MM.1S (cell line): ENCODE results near the gene TMEM272.

Experiments used
- DNase-seq: peaks from one replicate; pipeline ENCODE4 v3.0.0-alpha.2; 2015
- H2AFZ ChIP-seq: fragments of 300-600 bp; sonication (generic); 2 replicates; pipeline ENCODE4 v1.6.0; 2016; ENCODE audit warnings: antibody characterized with exemption, low read length
- H3F3A ChIP-seq: fragments of 300-600 bp; sonication (generic); 2 replicates; pipeline ENCODE4 v1.6.1; 2016; ENCODE audit warnings: mild to moderate bottlenecking, antibody characterized with exemption, low read length, moderate library complexity, mixed read lengths; ENCODE audit not compliant: insufficient read depth
- H3K27ac ChIP-seq: fragments of 300-600 bp; sonication (generic); 2 replicates; pipeline ENCODE4 v1.5.1; 2016; ENCODE audit warnings: mild to moderate bottlenecking, low read length
- H3K27me3 ChIP-seq: fragments of 300-600 bp; sonication (generic); replicated peaks from 2 replicates; pipeline ENCODE4 v1.6.0; 2016; ENCODE audit warnings: low read length; ENCODE audit not compliant: insufficient read depth
- H3K36me3 ChIP-seq: fragments of 300-600 bp; sonication (generic); replicated peaks from 2 replicates; pipeline ENCODE4 v1.6.1; 2016; ENCODE audit warnings: mild to moderate bottlenecking, low read length, mixed read lengths; ENCODE audit not compliant: insufficient read depth
- H3K4me1 ChIP-seq: fragments of 300-600 bp; sonication (generic); 2 replicates; pipeline ENCODE4 v1.6.1; 2016; ENCODE audit warnings: low read length, mixed read lengths
- H3K4me2 ChIP-seq: fragments of 300-600 bp; sonication (generic); 2 replicates; pipeline ENCODE4 v1.6.0; 2016; ENCODE audit warnings: low read depth, low read length
- H3K4me3 ChIP-seq: fragments of 300-600 bp; sonication (generic); 2 replicates; pipeline ENCODE4 v1.5.1; 2016; ENCODE audit warnings: low read length, mixed read lengths
- H3K79me2 ChIP-seq: fragments of 300-600 bp; sonication (generic); 2 replicates; pipeline ENCODE4 v1.6.1; 2016; ENCODE audit warnings: mixed run types, low read length, mixed read lengths
- H3K9ac ChIP-seq: fragments of 300-600 bp; sonication (generic); 2 replicates; pipeline ENCODE4 v1.6.1; 2016; ENCODE audit warnings: low read length, mixed read lengths
- H3K9me2 ChIP-seq: fragments of 300-600 bp; sonication (generic); replicated peaks from 2 replicates; pipeline ENCODE4 v1.6.1; 2016; ENCODE audit warnings: mild to moderate bottlenecking, low read length, mixed read lengths; ENCODE audit not compliant: insufficient read depth
- H3K9me3 ChIP-seq: fragments of 300-600 bp; sonication (generic); replicated peaks from 2 replicates; pipeline ENCODE4 v1.6.1; 2016; ENCODE audit warnings: mild to moderate bottlenecking, low read length, mixed read lengths; ENCODE audit not compliant: insufficient read depth
- H4K20me1 ChIP-seq: fragments of 300-600 bp; sonication (generic); 2 replicates; pipeline ENCODE4 v1.6.1; 2016; ENCODE audit warnings: mild to moderate bottlenecking, low read length, moderate library complexity, mixed read lengths; ENCODE audit not compliant: insufficient read depth
- CTCF ChIP-seq: fragments of 300-600 bp; sonication (generic); IDR thresholded peaks from 2 replicates; pipeline ENCODE4 v1.5.1; 2016; ENCODE audit warnings: antibody characterized with exemption, low read length, mixed read lengths
- EZH2 ChIP-seq: fragments of 300-600 bp; sonication (generic); optimal IDR thresholded peaks from 2 replicates; pipeline ENCODE3; 2017; ENCODE audit warnings: low read depth, mild to moderate bottlenecking, antibody characterized with exemption, low read length, mixed read lengths
- EZH2phosphoT487 ChIP-seq: fragments of 300-600 bp; sonication (generic); IDR thresholded peaks from 2 replicates; pipeline ENCODE4 v1.6.1; 2018; ENCODE audit warnings: antibody characterized with exemption, low read length

The TMEM272 gene

DNA sequence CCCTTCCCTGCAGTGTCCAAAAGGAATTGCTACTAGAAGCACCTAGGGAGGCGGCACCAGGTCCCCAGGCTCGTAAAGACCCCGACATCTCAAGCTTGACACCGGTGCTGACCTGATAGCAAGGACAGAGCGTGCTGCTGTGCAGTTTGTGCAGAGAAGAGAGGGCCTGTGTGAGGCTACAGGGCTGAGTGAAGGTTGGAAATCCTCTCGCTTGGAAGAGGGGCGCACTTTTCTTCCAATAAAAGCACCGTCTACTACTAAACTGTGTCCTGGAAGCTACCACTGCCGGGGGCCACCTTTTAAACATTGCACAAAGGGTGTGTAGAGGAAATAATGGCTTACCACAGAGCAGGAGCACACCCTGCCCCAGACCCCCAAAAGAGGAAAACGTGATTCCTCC lies 11.0 kb downstream of the TMEM272 start:
- DNase-seq = no peak
- Histone ChIP-seq H3K27ac (no peak overlapping the region), H3K4me1 (no peaks in the 10 kb centered on the region), H3K36me3 (no peaks in the 10 kb centered on the region), H2AFZ (no peak overlapping the region), H3K4me3 (no peak overlapping the region), H3K27me3 (no peaks in the 10 kb centered on the region), H3F3A (no peaks in the 10 kb centered on the region), H3K9ac (no peak overlapping the region), H3K9me3 (no peaks in the 10 kb centered on the region), H3K9me2 (no peaks in the 10 kb centered on the region), H4K20me1 (no peaks in the 10 kb centered on the region), H3K4me2 (no peak overlapping the region), H3K79me2 (no peaks in the 10 kb centered on the region)
- TF ChIP-seq EZH2 (no peak), EZH2phosphoT487 (no peak), CTCF (no peak)

DNA sequence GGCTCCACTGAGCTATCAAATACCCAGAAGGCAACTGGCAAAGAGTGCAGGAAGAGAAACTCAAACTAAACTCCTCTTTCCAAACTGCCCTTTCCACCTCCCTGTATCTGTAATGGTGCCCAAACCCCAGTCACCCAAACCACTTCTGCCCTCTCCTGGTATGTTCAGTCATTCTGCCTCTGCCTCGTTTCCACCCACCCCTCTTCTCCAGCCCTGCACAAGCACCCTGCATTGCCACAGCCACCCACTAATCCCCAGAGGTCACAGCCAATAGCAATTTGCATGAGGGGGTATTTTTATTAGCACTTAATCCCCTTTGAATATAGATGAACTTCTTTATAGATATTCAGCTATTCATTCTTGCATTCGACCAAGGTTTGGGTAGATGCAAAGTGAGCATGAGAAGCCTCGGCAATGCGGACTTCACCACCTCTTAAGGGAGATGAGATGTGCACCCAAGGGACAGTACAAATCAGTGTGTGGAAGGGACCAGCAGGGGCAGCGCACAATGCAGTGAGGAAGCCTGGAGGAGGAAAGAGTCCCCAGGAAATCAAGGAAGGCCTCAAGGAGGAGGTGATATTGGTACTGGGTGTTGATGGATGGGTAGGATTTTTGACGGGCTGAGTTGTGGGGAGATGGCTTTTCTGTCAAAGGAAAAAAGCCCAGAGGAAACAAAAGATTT lies 12.4 kb downstream of the TMEM272 start:
- Histone ChIP-seq H3K4me3 (no peak overlapping the region), H3K27me3 (no peaks in the 10 kb centered on the region), H4K20me1 (no peaks in the 10 kb centered on the region), H3K9ac (no peak overlapping the region), H3K4me1 (no peaks in the 10 kb centered on the region), H3K79me2 (no peaks in the 10 kb centered on the region), H3K27ac (no peak overlapping the region), H3K4me2 (no peak overlapping the region), H3K9me2 (no peaks in the 10 kb centered on the region), H3K9me3 (no peaks in the 10 kb centered on the region), H3K36me3 (no peaks in the 10 kb centered on the region), H3F3A (no peaks in the 10 kb centered on the region), H2AFZ (no peak overlapping the region)
- TF ChIP-seq EZH2phosphoT487 = no peak
- TF ChIP-seq CTCF = peak; percentile 34
- TF ChIP-seq EZH2 = no peak
- no peak for DNase-seq

DNA sequence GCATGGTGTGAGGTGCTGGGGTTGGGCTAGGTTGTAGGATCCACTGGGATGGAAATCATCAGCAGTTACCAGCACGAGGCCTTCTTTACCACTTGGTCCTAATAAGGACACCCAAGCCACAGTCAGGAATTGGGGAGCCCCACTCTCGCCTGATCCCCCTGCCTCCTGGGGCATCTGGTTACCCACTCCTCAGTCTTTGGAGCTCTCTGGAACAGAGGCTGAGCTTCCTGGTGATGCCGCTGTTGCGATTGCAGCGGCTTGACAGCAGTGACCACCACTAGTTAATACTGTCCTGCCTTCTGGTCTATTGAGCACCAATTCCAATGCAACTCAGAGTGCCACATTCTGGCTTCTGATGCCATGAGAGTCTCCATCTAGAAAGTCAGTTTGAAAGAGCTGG lies 13.5 kb downstream of the TMEM272 start:
- Histone ChIP-seq H3K4me3 (no peak overlapping the region), H3K36me3 (no peaks in the 10 kb centered on the region), H4K20me1 (no peaks in the 10 kb centered on the region), H2AFZ (no peak overlapping the region), H3K9ac (no peak overlapping the region), H3K9me2 (no peaks in the 10 kb centered on the region), H3K9me3 (no peaks in the 10 kb centered on the region), H3K79me2 (no peaks in the 10 kb centered on the region), H3K4me2 (no peak overlapping the region), H3K27ac (no peak overlapping the region), H3K4me1 (0 out of 2 replicates have a peak, but pooled peaks cover 3% of the 10 kb centered on the region), H3K27me3 (no peaks in the 10 kb centered on the region), H3F3A (no peaks in the 10 kb centered on the region)
- no peak for DNase-seq
- TF ChIP-seq EZH2 = no peak
- no peak for TF ChIP-seq CTCF
- TF ChIP-seq EZH2phosphoT487 = no peak
